Measurements from ENCODE around the gene HDAC9.

The HDAC9 gene

DNA sequence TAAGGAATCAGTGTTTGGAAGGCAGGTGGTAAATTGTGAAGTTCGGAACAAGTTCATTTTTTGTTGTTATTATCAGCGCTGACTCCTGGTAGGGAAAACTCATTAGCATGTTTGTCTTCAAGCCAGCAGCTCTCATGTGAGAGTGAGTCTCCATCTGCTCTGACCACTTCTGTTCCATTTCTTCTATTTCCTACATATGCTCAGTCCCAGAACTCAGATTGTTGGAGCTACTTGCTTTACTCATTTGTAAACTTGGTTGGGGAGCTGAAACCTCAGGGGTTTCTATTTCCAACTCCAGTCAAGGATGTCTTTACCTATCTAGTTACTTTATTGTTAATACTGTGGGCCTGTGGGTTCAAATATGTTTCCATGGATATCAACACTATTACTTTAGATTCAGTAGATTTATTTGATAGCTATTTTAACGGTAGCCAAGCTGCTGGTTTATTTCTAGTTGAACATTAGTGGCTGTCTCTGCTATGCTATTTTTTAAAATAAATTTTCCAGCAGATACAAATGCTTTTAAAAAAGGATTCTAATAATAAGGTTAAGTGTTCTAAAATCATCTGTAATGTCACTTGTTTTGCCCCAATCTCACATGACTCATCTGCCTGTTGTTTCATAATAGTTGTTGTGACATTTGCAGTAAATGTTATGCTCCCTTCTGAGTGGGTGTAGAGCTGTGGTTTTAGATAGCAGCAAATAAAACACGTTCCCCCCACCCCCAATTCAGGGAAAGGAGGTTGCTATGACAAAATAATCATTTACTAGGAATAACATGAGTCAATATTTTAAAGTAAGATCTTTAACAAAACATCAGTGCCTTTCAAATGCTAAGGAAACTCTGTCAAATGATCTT, 143.3 kb downstream of the HDAC9 start:
- Histone ChIP-seq H3K4me2 (ENCODE audit: low read length, poor library complexity, severe bottlenecking) (no peak overlapping the region), H2BK120ac (ENCODE audit: low read depth, low read length) (no peak overlapping the region), H2BK15ac (ENCODE audit: low read depth, poor library complexity, severe bottlenecking) (no peak overlapping the region), H4K8ac (ENCODE audit: low read length) (no peak overlapping the region), H3K9me3 (ENCODE audit: control insufficient read depth, low read length) (no peaks in the 10 kb centered on the region), H3K36me3 (ENCODE audit: control insufficient read depth in 1 of 2, insufficient read depth in 2 of 2, low read depth in 1 of 2, low read length in 2 of 2) (peaks cover 0 to 5% of the 10 kb centered on the region in 2 experiments), H2BK5ac (ENCODE audit: low read depth, low read length, poor library complexity, severe bottlenecking) (no peak overlapping the region), H2AK5ac (ENCODE audit: low read length, severe bottlenecking) (no peak overlapping the region), H2AFZ (ENCODE audit: low read depth, low read length) (no peak overlapping the region), H4K91ac (ENCODE audit: low read length) (no peak overlapping the region), H3K27me3 (ENCODE audit: control insufficient read depth in 1 of 2, insufficient read depth in 1 of 2, low read length in 2 of 2) (no peaks in the 10 kb centered on the region), H3K18ac (ENCODE audit: low read depth in 1 of 2, low read length in 2 of 2) (peak overlapping the region in 1 of 2 experiments; percentile 21), H3K4ac (ENCODE audit: low read depth in 1 of 2, low read length in 2 of 2) (peak overlapping the region in 1 of 2 experiments; percentile 63), H3K14ac (ENCODE audit: low read length in 2 of 2) (no peak overlapping the region), H3K27ac (ENCODE audit: low read length, poor library complexity, severe bottlenecking) (no peak overlapping the region), H3K9ac (ENCODE audit: low read length) (peak overlapping the region; percentile 91), H3K79me1 (replicated peaks; ENCODE audit: low read length, poor library complexity, severe bottlenecking) (peaks cover 2% of the 10 kb centered on the region), H3K4me1 (ENCODE audit: control insufficient read depth, insufficient read depth, low read depth, low read length) (no peaks in the 10 kb centered on the region), H3K23ac (ENCODE audit: low read length in 2 of 2) (no peak overlapping the region), H3K4me3 (ENCODE audit: insufficient read depth in 1 of 2, low read depth in 1 of 2, low read length in 2 of 2) (peak overlapping the region in 1 of 2 experiments; percentile 10), H2BK12ac (ENCODE audit: low read length in 2 of 2) (peak overlapping the region in 1 of 2 experiments; percentile 42)
- 93% methylated on average over 2 of the region's 4 CpGs for WGBS
- DNase-seq: peak; percentile 83

DNA sequence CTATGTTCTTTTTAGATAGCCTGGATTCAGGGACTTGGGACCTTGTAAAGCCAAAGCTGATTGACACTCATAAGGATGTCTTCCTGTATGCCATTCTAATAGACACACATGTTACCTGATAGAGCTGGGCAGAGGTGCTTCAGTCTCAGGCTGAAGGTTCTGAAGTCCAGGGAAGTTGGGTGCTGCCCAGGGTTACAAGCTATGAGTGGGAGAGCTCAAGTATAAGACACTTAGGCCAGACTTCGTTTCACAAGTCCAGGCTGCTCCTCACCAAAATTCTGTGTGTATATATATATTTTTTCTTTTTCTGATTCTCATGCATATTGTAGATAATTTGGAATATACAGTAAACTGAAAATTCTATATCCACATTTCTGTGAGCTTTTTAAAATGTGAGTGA, 144.2 kb downstream of the HDAC9 start:
- no peak overlapping the region for H4K91ac ChIP-seq (ENCODE audit: low read length)
- no peak overlapping the region for H2AK5ac ChIP-seq (ENCODE audit: low read length, severe bottlenecking)
- H2BK5ac ChIP-seq (ENCODE audit: low read depth, low read length, poor library complexity, severe bottlenecking): no peak overlapping the region
- no peak overlapping the region for H2BK120ac ChIP-seq (ENCODE audit: low read depth, low read length)
- H3K27ac ChIP-seq (ENCODE audit: low read length, poor library complexity, severe bottlenecking): no peak overlapping the region
- no peak overlapping the region for H3K23ac ChIP-seq (ENCODE audit: low read length in 2 of 2)
- H2BK12ac ChIP-seq (ENCODE audit: low read length in 2 of 2): peak overlapping the region in 1 of 2 experiments; percentile 75
- no peak overlapping the region for H3K14ac ChIP-seq (ENCODE audit: low read length in 2 of 2)
- no peak overlapping the region for H3K4me3 ChIP-seq (ENCODE audit: insufficient read depth in 1 of 2, low read depth in 1 of 2, low read length in 2 of 2)
- peaks cover 0 to 5% of the 10 kb centered on the region in 2 experiments for H3K36me3 ChIP-seq (ENCODE audit: control insufficient read depth in 1 of 2, insufficient read depth in 2 of 2, low read depth in 1 of 2, low read length in 2 of 2)
- peak overlapping the region in 1 of 2 experiments; percentile 56 for H3K4ac ChIP-seq (ENCODE audit: low read depth in 1 of 2, low read length in 2 of 2)
- no CpG with 5 or more reads among the region's 1 CpG for WGBS
- no peaks in the 10 kb centered on the region for H3K27me3 ChIP-seq (ENCODE audit: control insufficient read depth in 1 of 2, insufficient read depth in 1 of 2, low read length in 2 of 2)
- no peak overlapping the region for H2AFZ ChIP-seq (ENCODE audit: low read depth, low read length)
- no peak overlapping the region for H3K4me2 ChIP-seq (ENCODE audit: low read length, poor library complexity, severe bottlenecking)
- H2BK15ac ChIP-seq (ENCODE audit: low read depth, poor library complexity, severe bottlenecking): no peak overlapping the region
- peak overlapping the region; percentile 91 for H3K9ac ChIP-seq (ENCODE audit: low read length)
- no peak for DNase-seq
- H3K79me1 ChIP-seq (replicated peaks; ENCODE audit: low read length, poor library complexity, severe bottlenecking): peaks cover 2% of the 10 kb centered on the region
- H3K9me3 ChIP-seq (ENCODE audit: control insufficient read depth, low read length): no peaks in the 10 kb centered on the region
- H4K8ac ChIP-seq (ENCODE audit: low read length): no peak overlapping the region
- no peaks in the 10 kb centered on the region for H3K4me1 ChIP-seq (ENCODE audit: control insufficient read depth, insufficient read depth, low read depth, low read length)
- peak overlapping the region in 1 of 2 experiments; percentile 21 for H3K18ac ChIP-seq (ENCODE audit: low read depth in 1 of 2, low read length in 2 of 2)

- Histone ChIP-seq H3K4me2 (ENCODE audit: low read length, poor library complexity, severe bottlenecking) (no peak overlapping the region), H3K27ac (ENCODE audit: low read length, poor library complexity, severe bottlenecking) (no peak overlapping the region), H2AFZ (ENCODE audit: low read depth, low read length) (no peak overlapping the region), H3K36me3 (ENCODE audit: control insufficient read depth in 1 of 2, insufficient read depth in 2 of 2, low read depth in 1 of 2, low read length in 2 of 2) (peaks cover 9 to 21% of the 10 kb centered on the region in 2 experiments), H3K9me3 (ENCODE audit: control insufficient read depth, low read length) (no peaks in the 10 kb centered on the region), H2BK12ac (ENCODE audit: low read length in 2 of 2) (no peak overlapping the region), H2BK120ac (ENCODE audit: low read depth, low read length) (no peak overlapping the region), H3K14ac (ENCODE audit: low read length in 2 of 2) (no peak overlapping the region), H4K8ac (ENCODE audit: low read length) (no peak overlapping the region), H2AK5ac (ENCODE audit: low read length, severe bottlenecking) (no peak overlapping the region), H3K9ac (ENCODE audit: low read length) (peak overlapping the region; percentile 53), H3K4me1 (ENCODE audit: control insufficient read depth, insufficient read depth, low read depth, low read length) (no peaks in the 10 kb centered on the region), H3K18ac (ENCODE audit: low read depth in 1 of 2, low read length in 2 of 2) (no peak overlapping the region), H2BK15ac (ENCODE audit: low read depth, poor library complexity, severe bottlenecking) (no peak overlapping the region), H3K4me3 (ENCODE audit: insufficient read depth in 1 of 2, low read depth in 1 of 2, low read length in 2 of 2) (no peak overlapping the region), H2BK5ac (ENCODE audit: low read depth, low read length, poor library complexity, severe bottlenecking) (no peak overlapping the region), H3K4ac (ENCODE audit: low read depth in 1 of 2, low read length in 2 of 2) (no peak overlapping the region), H3K79me1 (replicated peaks; ENCODE audit: low read length, poor library complexity, severe bottlenecking) (peaks cover 3% of the 10 kb centered on the region), H3K23ac (ENCODE audit: low read length in 2 of 2) (no peak overlapping the region), H3K27me3 (ENCODE audit: control insufficient read depth in 1 of 2, insufficient read depth in 1 of 2, low read length in 2 of 2) (no peaks in the 10 kb centered on the region), H4K91ac (ENCODE audit: low read length) (no peak overlapping the region)
- 36% methylated on average over 1 of the region's 3 CpGs for WGBS
- DNase-seq: no peak
These were observed 149.4 kb downstream of the HDAC9 start for GRCh38 chr7:18644981-18645380.

- no peak overlapping the region for H2AFZ ChIP-seq (ENCODE audit: low read depth, low read length)
- DNase-seq: no peak
- H3K9me3 ChIP-seq (ENCODE audit: control insufficient read depth, low read length): no peaks in the 10 kb centered on the region
- H2BK120ac ChIP-seq (ENCODE audit: low read depth, low read length): no peak overlapping the region
- no peak overlapping the region for H3K27ac ChIP-seq (ENCODE audit: low read length, poor library complexity, severe bottlenecking)
- peaks cover 1% of the 10 kb centered on the region for H3K79me1 ChIP-seq (replicated peaks; ENCODE audit: low read length, poor library complexity, severe bottlenecking)
- H3K18ac ChIP-seq (ENCODE audit: low read depth in 1 of 2, low read length in 2 of 2): no peak overlapping the region
- H3K4me3 ChIP-seq (ENCODE audit: insufficient read depth in 1 of 2, low read depth in 1 of 2, low read length in 2 of 2): no peak overlapping the region
- H2BK12ac ChIP-seq (ENCODE audit: low read length in 2 of 2): no peak overlapping the region
- no peak overlapping the region for H3K14ac ChIP-seq (ENCODE audit: low read length in 2 of 2)
- H3K23ac ChIP-seq (ENCODE audit: low read length in 2 of 2): no peak overlapping the region
- H2AK5ac ChIP-seq (ENCODE audit: low read length, severe bottlenecking): no peak overlapping the region
- H3K36me3 ChIP-seq (ENCODE audit: control insufficient read depth in 1 of 2, insufficient read depth in 2 of 2, low read depth in 1 of 2, low read length in 2 of 2): peaks cover 9 to 21% of the 10 kb centered on the region in 2 experiments
- no peak overlapping the region for H3K4me2 ChIP-seq (ENCODE audit: low read length, poor library complexity, severe bottlenecking)
- no peak overlapping the region for H2BK5ac ChIP-seq (ENCODE audit: low read depth, low read length, poor library complexity, severe bottlenecking)
- H3K9ac ChIP-seq (ENCODE audit: low read length): no peak overlapping the region
- no peaks in the 10 kb centered on the region for H3K27me3 ChIP-seq (ENCODE audit: control insufficient read depth in 1 of 2, insufficient read depth in 1 of 2, low read length in 2 of 2)
- WGBS: 97% methylated on average over 4 of the region's 5 CpGs
- H3K4ac ChIP-seq (ENCODE audit: low read depth in 1 of 2, low read length in 2 of 2): no peak overlapping the region
- no peak overlapping the region for H4K91ac ChIP-seq (ENCODE audit: low read length)
- H3K4me1 ChIP-seq (ENCODE audit: control insufficient read depth, insufficient read depth, low read depth, low read length): no peaks in the 10 kb centered on the region
- no peak overlapping the region for H2BK15ac ChIP-seq (ENCODE audit: low read depth, poor library complexity, severe bottlenecking)
- no peak overlapping the region for H4K8ac ChIP-seq (ENCODE audit: low read length)
These were observed 152.0 kb downstream of the HDAC9 start for GRCh38 chr7:18647582-18647981.
